Measurements from ENCODE around the gene ARID3A.
"Not testable (repeated sequence)": the region's sequence is repeated elsewhere in the genome, so short reads cannot be mapped to it uniquely, and the experiment has no call there.

ARID3A gene

GRCh38 chr19:925526-926322 is at the start of gene ARID3A:
Gene ARID3A, plus strand, starts transcription at chr19:926035. Its CDS starts 3,494 bp downstream, at chr19:929529.
- DNase-seq: peak; percentile 55 to 75

- DNase-seq: no peak
Observed at GRCh38 chr19:876089-876488, 49.7 kb upstream of the ARID3A start.

GRCh38 chr19:876780-877314 is 49.0 kb upstream of the ARID3A start:
- no peak for DNase-seq

GRCh38 chr19:877992-878660 is 47.7 kb upstream of the ARID3A start:
- not testable (repeated sequence) for DNase-seq

- not testable (repeated sequence) for DNase-seq
Observed at GRCh38 chr19:878751-879561, 46.9 kb upstream of the ARID3A start.

GRCh38 chr19:879711-880438 is 46.0 kb upstream of the ARID3A start:
- DNase-seq: no peak

- DNase-seq: no peak
Observed at GRCh38 chr19:881385-882071, 44.3 kb upstream of the ARID3A start.

- DNase-seq: no peak
Observed at GRCh38 chr19:882871-883497, 42.9 kb upstream of the ARID3A start.

GRCh38 chr19:883661-884211 is 42.1 kb upstream of the ARID3A start:
- DNase-seq: no peak

- no peak for DNase-seq
Observed at GRCh38 chr19:884420-885211, 41.2 kb upstream of the ARID3A start.

GRCh38 chr19:885536-886224 is 40.2 kb upstream of the ARID3A start:
- no peak for DNase-seq

GRCh38 chr19:887072-887471 is 38.8 kb upstream of the ARID3A start:
- no peak for DNase-seq

- no peak for DNase-seq
Observed at GRCh38 chr19:887599-887998, 38.2 kb upstream of the ARID3A start.

- DNase-seq: no peak
Observed at GRCh38 chr19:888581-889385, 37.1 kb upstream of the ARID3A start.

GRCh38 chr19:889662-890295 is 36.1 kb upstream of the ARID3A start:
- no peak for DNase-seq

GRCh38 chr19:890831-891230 is 35.0 kb upstream of the ARID3A start:
- no peak for DNase-seq

- not testable (repeated sequence) for DNase-seq
Observed at GRCh38 chr19:891421-892200, 34.2 kb upstream of the ARID3A start.
